Panc1 (cell line): ENCODE data around the gene NCLN. TPM values are rescaled to one million over a fixed set of nuclear protein-coding genes. Genes with fewer than 3 reads are reported as not detected.

Experiments
- ATAC-seq: fragments of 200-7000 bp; cut with Tn5 transposase; 2 replicates; pipeline ENCODE4 v1.9.1; 2020; ENCODE audit warnings: mild to moderate bottlenecking, moderate library complexity
- BruUV-seq: library from RNA; stranded (reverse); fragments of 400-500 nt; replicated peaks from 2 replicates; lab custom pipeline; 2021; lab: Mats Ljungman, UMichigan
- CTCF ChIA-PET: fragments of 300-600 bp; sonication (Branson Sonifier 250); formaldehyde crosslinking; loops from one replicate; lab custom pipeline; 2022; ENCODE audit warnings: antibody characterized with exemption; lab: Charles Lee
- POLR2A ChIA-PET: fragments of 300-600 bp; sonication (Branson Sonifier 250); formaldehyde crosslinking; loops from one replicate; lab custom pipeline; 2022; ENCODE audit warnings: antibody characterized with exemption; lab: Charles Lee
- DNase-seq: peaks from one replicate; pipeline ENCODE4 v3.0.0-alpha.2; 2010; ENCODE audit warnings: low read depth, low spot score
- H3K27ac ChIP-seq: 2 replicates; pipeline ENCODE4 v1.5.1; 2011; ENCODE audit warnings: mild to moderate bottlenecking, low read length, inconsistent platforms
- H3K27me3 ChIP-seq: fragments of 200-500 bp; sonication (Bioruptor generic); 2 replicates; pipeline ENCODE4 v1.6.0; 2014; ENCODE audit warnings: low read length, inconsistent platforms; ENCODE audit not compliant: control insufficient read depth, insufficient read depth
- H3K36me3 ChIP-seq: fragments of 200-500 bp; sonication (Bioruptor generic); 2 replicates; pipeline ENCODE4 v1.5.1; 2014; ENCODE audit warnings: inconsistent platforms, mild to moderate bottlenecking, low read length, moderate library complexity; ENCODE audit not compliant: control insufficient read depth, insufficient read depth
- H3K4me1 ChIP-seq: 2 replicates; pipeline ENCODE4 v1.5.1; 2011; ENCODE audit warnings: inconsistent platforms, mild to moderate bottlenecking, low read length, moderate library complexity; ENCODE audit not compliant: control insufficient read depth, insufficient read depth
- H3K4me3 ChIP-seq, 2 experiments: 2 replicates each; pipeline ENCODE4 v1.5.1; 2011 to 2012; ENCODE audit warnings: low read depth in 2 of 2, low read length in 2 of 2, mild to moderate bottlenecking in 2 of 2, inconsistent platforms in 1 of 2, moderate library complexity in 1 of 2
- H3K9me3 ChIP-seq: fragments of 200-500 bp; sonication (Bioruptor generic); 2 replicates; pipeline ENCODE4 v1.5.1; 2014; ENCODE audit warnings: low read depth, mild to moderate bottlenecking, inconsistent platforms, low read length, moderate library complexity; ENCODE audit not compliant: control insufficient read depth, insufficient read depth
- POLR2AphosphoS5 ChIP-seq: IDR thresholded peaks from 2 replicates; pipeline ENCODE4 v1.6.1; 2012; ENCODE audit warnings: mild to moderate bottlenecking, low read depth, low read length, moderate library complexity
- SIN3A ChIP-seq: IDR thresholded peaks from 2 replicates; pipeline ENCODE4 v1.6.1; 2012; ENCODE audit warnings: low read depth, mild to moderate bottlenecking, low read length, moderate library complexity, borderline replicate concordance; ENCODE audit not compliant: insufficient read depth
- TCF7L2 ChIP-seq: IDR thresholded peaks from 2 replicates; pipeline ENCODE4 v1.6.1; 2011; ENCODE audit warnings: mild to moderate bottlenecking, low read depth, low read length, inconsistent platforms
- in situ Hi-C: cut with HindIII; loops from 2 replicates; pipeline ENCODE4 v1.10.0; 2016; ENCODE audit warnings: low sequenced_read_pairs, low pct_unique_long_range_greater_than_20kb
- intact Hi-C: fragments of 100-400 bp; cut with micrococcal nuclease; formaldehyde crosslinking; loops from one replicate; pipeline ENCODE4 v1.10.0; 2022; ENCODE audit not compliant: unreplicated experiment
- total RNA-seq: library from RNA; stranded (reverse); gene quantifications from one replicate; pipeline ENCODE4 v1.2.1, GENCODE V29; 2021; ENCODE audit not compliant: unreplicated experiment
- TF ChIP-seq, protein P1 (sequence below): fragments of 450-650 bp; IDR thresholded peaks from 2 replicates; pipeline ENCODE4 v1.5.1; 2017; ENCODE audit warnings: mild to moderate bottlenecking
- TF ChIP-seq, protein P2 (sequence below), 2 experiments: IDR thresholded peaks; 2 replicates each; pipeline ENCODE4 v1.6.1; 2011 to 2012; ENCODE audit warnings: low read depth in 2 of 2, control low read depth in 1 of 2, low read length in 1 of 2, mild to moderate bottlenecking in 1 of 2, moderate library complexity in 1 of 2; ENCODE audit not compliant: insufficient read depth in 1 of 2

Gene NCLN
- total RNA-seq, 1 experiment from 2014 or later: 132 TPM

DNA sequence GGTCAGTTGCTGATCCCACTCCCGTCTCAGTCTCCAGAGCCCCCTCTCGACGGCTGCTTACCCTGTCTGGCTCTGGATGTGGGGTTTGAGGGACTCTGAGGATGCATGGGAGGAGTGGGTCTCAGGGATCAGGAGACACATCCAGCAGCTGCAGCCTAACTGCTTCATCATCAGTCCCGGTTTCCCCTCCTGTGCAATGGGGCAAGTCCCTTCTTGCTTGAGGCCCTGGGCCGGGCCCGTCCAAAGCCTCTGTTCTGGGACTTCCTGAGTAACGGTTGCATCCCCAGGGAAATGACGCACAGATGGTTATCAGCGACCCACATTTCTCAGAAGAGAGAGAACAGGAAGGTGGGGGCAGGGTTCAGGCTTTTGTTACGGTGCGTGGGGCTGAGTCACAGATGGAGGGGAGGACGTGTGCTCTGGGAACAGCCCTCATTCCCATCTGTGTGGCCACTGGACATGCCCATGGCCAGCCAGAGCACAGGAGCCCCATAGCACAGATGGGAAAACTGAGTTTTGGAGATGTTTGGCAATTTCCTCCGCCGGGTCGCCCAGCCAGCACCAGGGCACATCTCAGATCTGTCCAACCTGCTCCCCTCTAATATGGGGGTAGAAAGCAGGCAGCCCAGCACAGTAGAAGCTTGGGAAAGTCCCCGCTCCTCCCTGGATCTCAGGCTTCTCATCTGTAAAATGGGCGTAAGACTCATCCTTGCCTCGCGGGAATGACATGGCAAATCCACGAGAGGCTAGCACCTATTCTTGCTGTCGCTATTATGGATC lies 30.6 kb upstream of the NCLN start:
- in situ Hi-C loops: no loop called here
- peaks cover 6% of the 10 kb centered on the region for H3K4me1 ChIP-seq
- ATAC-seq (peak; percentile 95), DNase-seq (no peak)
- no peaks in the 10 kb centered on the region for H3K9me3 ChIP-seq
- no peak for TF ChIP-seq SIN3A
- TF ChIP-seq TCF7L2: no peak
- TF ChIP-seq POLR2AphosphoS5: no peak
- TF ChIP-seq, protein P1, sequence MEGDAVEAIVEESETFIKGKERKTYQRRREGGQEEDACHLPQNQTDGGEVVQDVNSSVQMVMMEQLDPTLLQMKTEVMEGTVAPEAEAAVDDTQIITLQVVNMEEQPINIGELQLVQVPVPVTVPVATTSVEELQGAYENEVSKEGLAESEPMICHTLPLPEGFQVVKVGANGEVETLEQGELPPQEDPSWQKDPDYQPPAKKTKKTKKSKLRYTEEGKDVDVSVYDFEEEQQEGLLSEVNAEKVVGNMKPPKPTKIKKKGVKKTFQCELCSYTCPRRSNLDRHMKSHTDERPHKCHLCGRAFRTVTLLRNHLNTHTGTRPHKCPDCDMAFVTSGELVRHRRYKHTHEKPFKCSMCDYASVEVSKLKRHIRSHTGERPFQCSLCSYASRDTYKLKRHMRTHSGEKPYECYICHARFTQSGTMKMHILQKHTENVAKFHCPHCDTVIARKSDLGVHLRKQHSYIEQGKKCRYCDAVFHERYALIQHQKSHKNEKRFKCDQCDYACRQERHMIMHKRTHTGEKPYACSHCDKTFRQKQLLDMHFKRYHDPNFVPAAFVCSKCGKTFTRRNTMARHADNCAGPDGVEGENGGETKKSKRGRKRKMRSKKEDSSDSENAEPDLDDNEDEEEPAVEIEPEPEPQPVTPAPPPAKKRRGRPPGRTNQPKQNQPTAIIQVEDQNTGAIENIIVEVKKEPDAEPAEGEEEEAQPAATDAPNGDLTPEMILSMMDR: no peak
- TF ChIP-seq, protein P2, sequence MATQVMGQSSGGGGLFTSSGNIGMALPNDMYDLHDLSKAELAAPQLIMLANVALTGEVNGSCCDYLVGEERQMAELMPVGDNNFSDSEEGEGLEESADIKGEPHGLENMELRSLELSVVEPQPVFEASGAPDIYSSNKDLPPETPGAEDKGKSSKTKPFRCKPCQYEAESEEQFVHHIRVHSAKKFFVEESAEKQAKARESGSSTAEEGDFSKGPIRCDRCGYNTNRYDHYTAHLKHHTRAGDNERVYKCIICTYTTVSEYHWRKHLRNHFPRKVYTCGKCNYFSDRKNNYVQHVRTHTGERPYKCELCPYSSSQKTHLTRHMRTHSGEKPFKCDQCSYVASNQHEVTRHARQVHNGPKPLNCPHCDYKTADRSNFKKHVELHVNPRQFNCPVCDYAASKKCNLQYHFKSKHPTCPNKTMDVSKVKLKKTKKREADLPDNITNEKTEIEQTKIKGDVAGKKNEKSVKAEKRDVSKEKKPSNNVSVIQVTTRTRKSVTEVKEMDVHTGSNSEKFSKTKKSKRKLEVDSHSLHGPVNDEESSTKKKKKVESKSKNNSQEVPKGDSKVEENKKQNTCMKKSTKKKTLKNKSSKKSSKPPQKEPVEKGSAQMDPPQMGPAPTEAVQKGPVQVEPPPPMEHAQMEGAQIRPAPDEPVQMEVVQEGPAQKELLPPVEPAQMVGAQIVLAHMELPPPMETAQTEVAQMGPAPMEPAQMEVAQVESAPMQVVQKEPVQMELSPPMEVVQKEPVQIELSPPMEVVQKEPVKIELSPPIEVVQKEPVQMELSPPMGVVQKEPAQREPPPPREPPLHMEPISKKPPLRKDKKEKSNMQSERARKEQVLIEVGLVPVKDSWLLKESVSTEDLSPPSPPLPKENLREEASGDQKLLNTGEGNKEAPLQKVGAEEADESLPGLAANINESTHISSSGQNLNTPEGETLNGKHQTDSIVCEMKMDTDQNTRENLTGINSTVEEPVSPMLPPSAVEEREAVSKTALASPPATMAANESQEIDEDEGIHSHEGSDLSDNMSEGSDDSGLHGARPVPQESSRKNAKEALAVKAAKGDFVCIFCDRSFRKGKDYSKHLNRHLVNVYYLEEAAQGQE (IDR thresholded peaks at IDR 0.05; ENCODE audit: insufficient read depth in 1 of 2, low read depth in 2 of 2, low read length in 1 of 2): no peak
- peak overlapping the region; percentile 51; the same call in 1 of the 2 replicates for H3K27ac ChIP-seq
- no peaks in the 10 kb centered on the region for H3K27me3 ChIP-seq
- H3K36me3 ChIP-seq: no peaks in the 10 kb centered on the region
- intact Hi-C loops: no loop called here
- H3K4me3 ChIP-seq: no peak overlapping the region
- ChIA-PET POLR2A (no interaction called here), CTCF (no interaction called here)
- BruUV-seq: no TSS peak

DNA sequence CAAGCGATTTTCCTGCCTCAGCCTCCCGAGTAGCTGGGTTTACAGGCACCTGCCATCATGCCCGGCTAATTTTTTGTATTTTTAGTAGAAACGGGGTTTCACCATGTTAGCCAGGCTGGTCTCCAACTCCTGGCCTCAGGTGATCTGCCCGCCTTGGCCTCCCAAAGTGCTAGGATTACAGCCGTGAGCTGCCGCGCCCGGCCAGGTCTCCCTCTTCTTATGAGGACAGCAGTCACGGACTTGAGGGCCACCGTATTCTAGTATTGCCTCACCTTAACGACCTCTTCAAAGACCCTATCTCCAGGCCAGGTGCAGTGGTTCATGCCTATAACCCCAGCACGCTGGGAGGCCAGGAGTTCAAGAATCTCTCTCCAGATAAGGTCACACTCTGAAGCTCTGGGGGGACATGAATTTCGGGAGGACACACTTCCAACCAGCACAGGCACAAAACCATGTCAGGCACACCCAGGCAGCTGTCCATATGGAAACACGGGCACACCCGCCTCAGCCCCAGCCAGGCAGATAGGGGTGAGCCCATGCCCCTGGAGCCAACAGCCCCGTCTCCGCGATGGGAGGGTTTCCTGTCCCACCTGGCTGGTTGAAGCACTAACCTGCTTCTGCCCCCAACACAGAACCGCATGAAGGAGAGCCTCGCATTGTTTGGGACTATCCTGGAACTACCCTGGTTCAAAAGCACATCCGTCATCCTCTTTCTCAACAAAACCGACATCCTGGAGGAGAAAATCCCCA lies 28.5 kb upstream of the NCLN start:
- Histone ChIP-seq H3K27me3 (no peaks in the 10 kb centered on the region), H3K27ac (no peak overlapping the region), H3K9me3 (no peaks in the 10 kb centered on the region), H3K4me3 (no peak overlapping the region), H3K36me3 (no peaks in the 10 kb centered on the region), H3K4me1 (peaks cover 6% of the 10 kb centered on the region)
- no TSS peak for BruUV-seq
- ChIA-PET CTCF (no interaction called here), POLR2A (no interaction called here)
- in situ Hi-C loops: no loop called here
- DNase-seq (no peak), ATAC-seq (no peak)
- TF ChIP-seq SIN3A: no peak
- TF ChIP-seq POLR2AphosphoS5: no peak
- TF ChIP-seq, protein P2 (IDR thresholded peaks at IDR 0.05; ENCODE audit: insufficient read depth in 1 of 2, low read depth in 2 of 2, low read length in 1 of 2): no peak
- intact Hi-C loops: no loop called here
